K562 (cell line): ENCODE data around the gene ARMC9. TPM values are rescaled to one million over a fixed set of nuclear protein-coding genes. Genes with fewer than 3 reads are reported as not detected.

Source experiments
- ATAC-seq: fragments of 200-7000 bp; cut with Tn5 transposase; 3 replicates; pipeline ENCODE4 v1.9.1; 2020; ENCODE audit warnings: moderate library complexity
- BruUV-seq: library from RNA; stranded (reverse); fragments of 400-500 nt; replicated peaks from 2 replicates; lab custom pipeline; 2021; lab: Mats Ljungman, UMichigan
- CTCF ChIA-PET: fragments of 300-600 bp; formaldehyde crosslinking; extraction: SDS; loops from one replicate; lab custom pipeline; 2021; ENCODE audit warnings: low intra/inter-chr PET ratio; lab: Yijun Ruan, JAX
- POLR2A ChIA-PET: fragments of 300-600, 350-650 bp; sonication (Branson Sonifier 250); formaldehyde crosslinking; extraction: SDS; loops from one replicate; lab custom pipeline; 2021; ENCODE audit warnings: antibody characterized with exemption, inconsistent platforms; lab: Yijun Ruan, JAX
- DNase-seq, 4 experiments: peaks; one replicate each; pipeline versions ENCODE4 v3.0.0 to v3.0.0-alpha.2; 2011 to 2018; ENCODE audit warnings: low spot score in 3 of 4, mixed read lengths in 3 of 4; ENCODE audit errors: extremely low read depth in 1 of 4
- FAIRE-seq: peaks from 2 replicates; lab custom pipeline; 2011; peaks lifted over from hg19 to GRCh38; lab: Jason Lieb, UNC
- H2AFZ ChIP-seq: 2 replicates; pipeline ENCODE4 v1.6.0; 2011; ENCODE audit warnings: low read depth, low read length, control low read depth, inconsistent platforms
- H3K27ac ChIP-seq: fragments of 200-600 bp; 3 replicates; pipeline ENCODE4 v1.8.0; 2011; ENCODE audit warnings: low read depth, mild to moderate bottlenecking, control low read depth, inconsistent platforms, low read length, moderate library complexity, mixed read lengths; ENCODE audit errors: extremely low read depth
- H3K27me3 ChIP-seq, 2 experiments: fragments of 300-600 bp in 1 of 2; 2 replicates in 1 of 2; 3 replicates in 1 of 2; pipeline versions ENCODE4 v1.6.0 to v1.8.0; 2011; ENCODE audit warnings: inconsistent platforms in 2 of 2, low read length in 2 of 2, mild to moderate bottlenecking in 1 of 2, mixed read lengths in 1 of 2, moderate library complexity in 1 of 2; ENCODE audit not compliant: control insufficient read depth in 2 of 2, insufficient read depth in 2 of 2
- H3K36me3 ChIP-seq: fragments of 300-600 bp; 3 replicates; pipeline ENCODE4 v1.8.0; 2011; ENCODE audit warnings: mild to moderate bottlenecking, low read length, inconsistent platforms; ENCODE audit not compliant: control insufficient read depth, insufficient read depth
- H3K4me1 ChIP-seq, 2 experiments: fragments of 200-600 bp in 1 of 2; replicated peaks in 1 of 2; 2 replicates in 1 of 2; 3 replicates in 1 of 2; pipeline versions ENCODE4 v1.5.1 to v1.8.0; 2011; ENCODE audit warnings: inconsistent platforms in 2 of 2, low read length in 2 of 2, mild to moderate bottlenecking in 1 of 2, mixed read lengths in 1 of 2, moderate library complexity in 1 of 2; ENCODE audit not compliant: control insufficient read depth in 2 of 2, insufficient read depth in 2 of 2
- H3K4me2 ChIP-seq: 2 replicates; pipeline ENCODE4 v1.6.1; 2011; ENCODE audit warnings: low read length, control low read depth, inconsistent platforms, mixed read lengths; ENCODE audit not compliant: insufficient read depth
- H3K4me3 ChIP-seq: fragments of 200-600 bp; sonication (generic), shearing (Covaris generic); 2 replicates; pipeline ENCODE4 v1.5.1; 2016; ENCODE audit warnings: control low read depth, inconsistent platforms
- H3K79me2 ChIP-seq: fragments of 200-600 bp; 3 replicates; pipeline ENCODE4 v1.8.0; 2011; ENCODE audit warnings: low read length, inconsistent platforms; ENCODE audit not compliant: control insufficient read depth, insufficient read depth
- H3K9ac ChIP-seq, 2 experiments: 2 replicates each; pipeline versions ENCODE4 v1.6.0 to v1.6.1; 2011; ENCODE audit warnings: low read depth in 2 of 2, low read length in 2 of 2, control low read depth in 1 of 2, inconsistent platforms in 1 of 2, mild to moderate bottlenecking in 1 of 2, mixed read lengths in 1 of 2; ENCODE audit not compliant: insufficient read depth in 1 of 2
- H3K9me1 ChIP-seq: one replicate; pipeline ENCODE4 v1.6.0; 2011; ENCODE audit warnings: inconsistent platforms, mild to moderate bottlenecking, low read length, moderate library complexity; ENCODE audit not compliant: control insufficient read depth, insufficient read depth
- H3K9me3 ChIP-seq: replicated peaks from 2 replicates; pipeline ENCODE4 v1.5.1; 2011; ENCODE audit warnings: low read depth, low read length, inconsistent platforms; ENCODE audit not compliant: control insufficient read depth, insufficient read depth
- H4K20me1 ChIP-seq: replicated peaks from 2 replicates; pipeline ENCODE4 v1.6.1; 2011; ENCODE audit warnings: low read length, inconsistent platforms, mixed read lengths; ENCODE audit not compliant: control insufficient read depth, insufficient read depth
- FOS ChIP-seq: IDR thresholded peaks from 3 replicates; pipeline ENCODE4 v1.6.1; 2011; ENCODE audit not compliant: insufficient read length; ENCODE audit errors: extremely low read depth
- MTA1 ChIP-seq: fragments of 450-650 bp; IDR thresholded peaks from 2 replicates; pipeline ENCODE4 v1.6.1; 2017; ENCODE audit warnings: borderline replicate concordance
- NFYB ChIP-seq: IDR thresholded peaks from 2 replicates; pipeline ENCODE4 v1.6.1; 2011; ENCODE audit warnings: mild to moderate bottlenecking, moderate library complexity; ENCODE audit not compliant: insufficient read length; ENCODE audit errors: extremely low read depth
- ZNF586 ChIP-seq: fragments of 450-650 bp; formaldehyde crosslinking; conservative IDR thresholded peaks from 2 replicates; pipeline ENCODE4 v1.4.0; 2020; ENCODE audit warnings: mild to moderate bottlenecking, moderate library complexity
- WGBS: fragments of 100-300 bp; shearing (Covaris generic); methylation state at CpG from one replicate; pipeline ENCODE4 v1.1.6; 2016; ENCODE audit warnings: low coverage, mixed read lengths; ENCODE audit not compliant: insufficient coverage; ENCODE audit errors: missing lambda C conversion rate; 5-methylcytosine and 5-hydroxymethylcytosine counted together
- in situ Hi-C: fragments of 300-500 bp; cut with MboI; formaldehyde crosslinking; loops from 4 replicates; pipeline ENCODE4 v1.15.0; 2018; ENCODE audit warnings: inconsistent platforms, mixed read lengths
- intact Hi-C: fragments of 100-400 bp; cut with micrococcal nuclease; formaldehyde crosslinking; loops from 2 replicates; pipeline ENCODE4 v1.14.2; 2022
- polyA plus RNA-seq, 8 experiments: library from polyadenylated mRNA; depleted of rRNA in 4 of 8; stranded (reverse) in 5 of 8; unstranded in 3 of 8; fragments of >200 nt; fragmentation: Nextera tagmentation in 2 of 8; fragmentation: Illumina TruSeq in 1 of 8; extraction: Ambion mirVana in 2 of 8; extraction: Trizol in 1 of 8; gene quantifications; 2 replicates each; pipeline versions ENCODE4 v1.2.1 to v1.2.3, GENCODE V29; 2011 to 2014; ENCODE audit warnings: inconsistent platforms in 1 of 8, missing spikeins in 1 of 8
- total RNA-seq, 7 experiments: library from RNA; depleted of rRNA in 6 of 7; stranded (reverse); fragments of >200 nt in 6 of 7; fragmentation: Illumina TruSeq in 2 of 7; extraction: Trizol in 2 of 7; gene quantifications; 2 replicates each; pipeline versions ENCODE4 v1.2.1 to v1.2.3, GENCODE V29; 2011 to 2021; ENCODE audit warnings: low replicate concordance in 1 of 7
- TF ChIP-seq, protein P1 (sequence below), 2 experiments: fragments of 450-650 bp in 1 of 2; sonication (generic) in 1 of 2; formaldehyde crosslinking in 1 of 2; IDR thresholded peaks; 2 replicates each; pipeline versions ENCODE4 v1.7.1 to v1.9.0; 2016 to 2022; ENCODE audit warnings: inconsistent platforms in 1 of 2, mild to moderate bottlenecking in 1 of 2, missing genetic modification reagents in 1 of 2
- TF ChIP-seq, protein P2 (sequence below): sonication (generic); formaldehyde crosslinking; IDR thresholded peaks from 2 replicates; pipeline ENCODE4 v1.8.0; 2022; ENCODE audit warnings: mild to moderate bottlenecking, missing genetic modification reagents

ARMC9 gene
- total and polyA plus RNA-seq, 9 of the 15 experiments (the other 6 are each of a cell fraction or from before 2014, with no cell fraction given) = 0.36 to 2.3 (median 1.1) TPM

DNA sequence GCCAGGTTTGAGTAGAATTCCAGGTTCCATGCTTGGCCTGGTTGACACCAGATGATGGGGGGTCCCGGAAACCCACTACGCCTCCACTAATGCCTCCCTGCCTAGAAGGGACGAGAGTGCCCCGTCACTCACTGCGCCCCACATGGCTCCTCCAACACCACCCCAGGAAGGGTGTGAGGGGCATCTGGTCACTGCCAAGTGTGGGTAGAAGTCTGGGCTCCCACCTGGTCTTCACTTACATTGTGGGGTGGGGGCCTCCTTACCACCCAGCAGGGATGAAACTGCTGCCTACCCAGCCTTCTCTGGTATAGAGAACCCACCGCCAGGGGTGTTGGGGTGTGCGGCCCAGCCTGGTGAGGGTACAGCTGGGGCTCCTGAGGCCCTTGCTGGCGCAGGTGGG is 131.9 kb downstream of the ARMC9 start:
- no peak overlapping the region for H3K4me2 ChIP-seq
- H3K9me3 ChIP-seq = no peaks in the 10 kb centered on the region
- no peak for ATAC-seq
- H3K4me3 ChIP-seq = no peak overlapping the region
- 0% methylated on average over 5 of the region's 8 CpGs for WGBS
- no peak overlapping the region for H3K9ac ChIP-seq
- TF ChIP-seq MTA1 (no peak), NFYB (no peak), ZNF586 (CRISPR knock-in tag) (no peak), FOS (no peak)
- TF ChIP-seq, protein P1, sequence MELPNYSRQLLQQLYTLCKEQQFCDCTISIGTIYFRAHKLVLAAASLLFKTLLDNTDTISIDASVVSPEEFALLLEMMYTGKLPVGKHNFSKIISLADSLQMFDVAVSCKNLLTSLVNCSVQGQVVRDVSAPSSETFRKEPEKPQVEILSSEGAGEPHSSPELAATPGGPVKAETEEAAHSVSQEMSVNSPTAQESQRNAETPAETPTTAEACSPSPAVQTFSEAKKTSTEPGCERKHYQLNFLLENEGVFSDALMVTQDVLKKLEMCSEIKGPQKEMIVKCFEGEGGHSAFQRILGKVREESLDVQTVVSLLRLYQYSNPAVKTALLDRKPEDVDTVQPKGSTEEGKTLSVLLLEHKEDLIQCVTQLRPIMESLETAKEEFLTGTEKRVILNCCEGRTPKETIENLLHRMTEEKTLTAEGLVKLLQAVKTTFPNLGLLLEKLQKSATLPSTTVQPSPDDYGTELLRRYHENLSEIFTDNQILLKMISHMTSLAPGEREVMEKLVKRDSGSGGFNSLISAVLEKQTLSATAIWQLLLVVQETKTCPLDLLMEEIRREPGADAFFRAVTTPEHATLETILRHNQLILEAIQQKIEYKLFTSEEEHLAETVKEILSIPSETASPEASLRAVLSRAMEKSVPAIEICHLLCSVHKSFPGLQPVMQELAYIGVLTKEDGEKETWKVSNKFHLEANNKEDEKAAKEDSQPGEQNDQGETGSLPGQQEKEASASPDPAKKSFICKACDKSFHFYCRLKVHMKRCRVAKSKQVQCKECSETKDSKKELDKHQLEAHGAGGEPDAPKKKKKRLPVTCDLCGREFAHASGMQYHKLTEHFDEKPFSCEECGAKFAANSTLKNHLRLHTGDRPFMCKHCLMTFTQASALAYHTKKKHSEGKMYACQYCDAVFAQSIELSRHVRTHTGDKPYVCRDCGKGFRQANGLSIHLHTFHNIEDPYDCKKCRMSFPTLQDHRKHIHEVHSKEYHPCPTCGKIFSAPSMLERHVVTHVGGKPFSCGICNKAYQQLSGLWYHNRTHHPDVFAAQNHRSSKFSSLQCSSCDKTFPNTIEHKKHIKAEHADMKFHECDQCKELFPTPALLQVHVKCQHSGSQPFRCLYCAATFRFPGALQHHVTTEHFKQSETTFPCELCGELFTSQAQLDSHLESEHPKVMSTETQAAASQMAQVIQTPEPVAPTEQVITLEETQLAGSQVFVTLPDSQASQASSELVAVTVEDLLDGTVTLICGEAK (IDR thresholded peaks at IDR 0.05) = no peak
- TF ChIP-seq, protein P1 (CRISPR knock-in tag; IDR thresholded peaks at IDR 0.05) = no peak
- TF ChIP-seq, protein P2, sequence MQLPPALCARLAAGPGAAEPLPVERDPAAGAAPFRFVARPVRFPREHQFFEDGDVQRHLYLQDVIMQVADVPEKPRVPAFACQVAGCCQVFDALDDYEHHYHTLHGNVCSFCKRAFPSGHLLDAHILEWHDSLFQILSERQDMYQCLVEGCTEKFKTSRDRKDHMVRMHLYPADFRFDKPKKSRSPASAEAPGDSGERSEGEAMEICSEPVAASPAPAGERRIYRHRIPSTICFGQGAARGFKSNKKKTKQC = no peak
- no peak for DNase-seq
- H3K9me1 ChIP-seq = no peaks in the 10 kb centered on the region
- in situ Hi-C loops (no loop called here), intact Hi-C loops (no loop called here)
- H3K4me1 ChIP-seq = peaks cover 0 to 2% of the 10 kb centered on the region in 2 experiments; a peak in 1 of 5 replicates
- no peak for FAIRE-seq
- no peaks in the 10 kb centered on the region for H3K36me3 ChIP-seq
- H3K27ac ChIP-seq = no peak overlapping the region
- no peaks in the 10 kb centered on the region for H3K79me2 ChIP-seq
- H3K27me3 ChIP-seq = peaks cover 0 to 54% of the 10 kb centered on the region in 2 experiments; a peak in 3 of 5 replicates
- H2AFZ ChIP-seq = no peak overlapping the region
- ChIA-PET POLR2A (no interaction called here), CTCF (no interaction called here)
- no peaks in the 10 kb centered on the region for H4K20me1 ChIP-seq
- BruUV-seq = no TSS peak
